SK-N-SH treated with all-trans-retinoic acid at 6 μM for 48 hours (cell line): ENCODE measurements around the gene AGTRAP.

ENCODE experiments used
- ARNTL ChIP-seq: fragments of 450-650 bp; formaldehyde crosslinking; IDR thresholded peaks from 2 replicates; pipeline ENCODE4 v1.5.0; 2020; ENCODE audit warnings: low read depth, mild to moderate bottlenecking, moderate library complexity, borderline replicate concordance
- ISL1 ChIP-seq: fragments of 250-450 bp; sonication (Bioruptor Pico); IDR thresholded peaks from 2 replicates; pipeline ENCODE4 v2.1.2; 2022; ENCODE audit warnings: mild to moderate bottlenecking, moderate library complexity
- OSR1 ChIP-seq: fragments of 250-450 bp; sonication (Bioruptor Pico); IDR thresholded peaks from 2 replicates; pipeline ENCODE4 v1.8.0; 2022; ENCODE audit warnings: moderate library complexity, mild to moderate bottlenecking, inconsistent platforms
- PPARA ChIP-seq: fragments of 250-450 bp; sonication (Bioruptor Pico); IDR thresholded peaks from 2 replicates; pipeline ENCODE4 v1.5.0; 2020; ENCODE audit warnings: mild to moderate bottlenecking, borderline replicate concordance
- TF ChIP-seq, protein P1 (sequence below): fragments of 250-450 bp; sonication (Bioruptor Pico); IDR thresholded peaks from 2 replicates; pipeline ENCODE4 v1.5.0; 2020; ENCODE audit warnings: mild to moderate bottlenecking, moderate library complexity
- TF ChIP-seq, protein P2 (sequence below): fragments of 250-450 bp; sonication (Bioruptor Pico); IDR thresholded peaks from 2 replicates; pipeline ENCODE4 v1.8.0; 2021; ENCODE audit warnings: low read depth, mild to moderate bottlenecking, moderate library complexity, borderline replicate concordance
- TF ChIP-seq, protein P3 (sequence below): fragments of 250-450 bp; sonication (Bioruptor Pico); IDR thresholded peaks from 2 replicates; pipeline ENCODE4 v1.8.0; 2020; ENCODE audit warnings: mild to moderate bottlenecking, moderate library complexity, borderline replicate concordance

DNA sequence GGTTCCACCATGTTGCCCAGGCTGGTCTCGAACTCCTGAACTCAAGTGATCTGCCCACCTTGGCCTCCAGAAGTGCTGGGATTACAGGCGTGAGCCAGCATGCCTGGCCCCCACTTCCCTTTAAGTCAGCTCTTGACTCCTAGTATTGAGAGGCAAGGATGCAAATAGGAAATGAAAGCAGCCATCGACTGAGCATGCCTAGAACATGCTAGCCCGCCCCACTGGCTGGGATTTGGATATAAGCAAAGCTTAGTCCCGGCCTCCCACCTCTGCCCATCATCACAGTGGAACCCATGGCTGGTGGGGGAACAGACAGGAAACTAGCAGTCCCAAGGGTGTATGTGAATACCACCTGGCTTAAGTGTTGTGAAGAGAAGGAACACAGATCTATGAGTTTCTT, 36.5 kb downstream of the AGTRAP start:
- TF ChIP-seq PPARA (CRISPR knock-in tag), result no peak
- TF ChIP-seq, protein P1, sequence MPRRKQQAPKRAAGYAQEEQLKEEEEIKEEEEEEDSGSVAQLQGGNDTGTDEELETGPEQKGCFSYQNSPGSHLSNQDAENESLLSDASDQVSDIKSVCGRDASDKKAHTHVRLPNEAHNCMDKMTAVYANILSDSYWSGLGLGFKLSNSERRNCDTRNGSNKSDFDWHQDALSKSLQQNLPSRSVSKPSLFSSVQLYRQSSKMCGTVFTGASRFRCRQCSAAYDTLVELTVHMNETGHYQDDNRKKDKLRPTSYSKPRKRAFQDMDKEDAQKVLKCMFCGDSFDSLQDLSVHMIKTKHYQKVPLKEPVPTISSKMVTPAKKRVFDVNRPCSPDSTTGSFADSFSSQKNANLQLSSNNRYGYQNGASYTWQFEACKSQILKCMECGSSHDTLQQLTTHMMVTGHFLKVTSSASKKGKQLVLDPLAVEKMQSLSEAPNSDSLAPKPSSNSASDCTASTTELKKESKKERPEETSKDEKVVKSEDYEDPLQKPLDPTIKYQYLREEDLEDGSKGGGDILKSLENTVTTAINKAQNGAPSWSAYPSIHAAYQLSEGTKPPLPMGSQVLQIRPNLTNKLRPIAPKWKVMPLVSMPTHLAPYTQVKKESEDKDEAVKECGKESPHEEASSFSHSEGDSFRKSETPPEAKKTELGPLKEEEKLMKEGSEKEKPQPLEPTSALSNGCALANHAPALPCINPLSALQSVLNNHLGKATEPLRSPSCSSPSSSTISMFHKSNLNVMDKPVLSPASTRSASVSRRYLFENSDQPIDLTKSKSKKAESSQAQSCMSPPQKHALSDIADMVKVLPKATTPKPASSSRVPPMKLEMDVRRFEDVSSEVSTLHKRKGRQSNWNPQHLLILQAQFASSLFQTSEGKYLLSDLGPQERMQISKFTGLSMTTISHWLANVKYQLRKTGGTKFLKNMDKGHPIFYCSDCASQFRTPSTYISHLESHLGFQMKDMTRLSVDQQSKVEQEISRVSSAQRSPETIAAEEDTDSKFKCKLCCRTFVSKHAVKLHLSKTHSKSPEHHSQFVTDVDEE (CRISPR knock-in tag), result no peak
- TF ChIP-seq, protein P2, sequence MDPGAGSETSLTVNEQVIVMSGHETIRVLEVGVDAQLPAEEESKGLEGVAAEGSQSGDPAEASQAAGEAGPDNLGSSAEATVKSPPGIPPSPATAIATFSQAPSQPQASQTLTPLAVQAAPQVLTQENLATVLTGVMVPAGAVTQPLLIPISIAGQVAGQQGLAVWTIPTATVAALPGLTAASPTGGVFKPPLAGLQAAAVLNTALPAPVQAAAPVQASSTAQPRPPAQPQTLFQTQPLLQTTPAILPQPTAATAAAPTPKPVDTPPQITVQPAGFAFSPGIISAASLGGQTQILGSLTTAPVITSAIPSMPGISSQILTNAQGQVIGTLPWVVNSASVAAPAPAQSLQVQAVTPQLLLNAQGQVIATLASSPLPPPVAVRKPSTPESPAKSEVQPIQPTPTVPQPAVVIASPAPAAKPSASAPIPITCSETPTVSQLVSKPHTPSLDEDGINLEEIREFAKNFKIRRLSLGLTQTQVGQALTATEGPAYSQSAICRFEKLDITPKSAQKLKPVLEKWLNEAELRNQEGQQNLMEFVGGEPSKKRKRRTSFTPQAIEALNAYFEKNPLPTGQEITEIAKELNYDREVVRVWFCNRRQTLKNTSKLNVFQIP (CRISPR knock-in tag), result no peak
- TF ChIP-seq OSR1, result no peak
- TF ChIP-seq, protein P3, sequence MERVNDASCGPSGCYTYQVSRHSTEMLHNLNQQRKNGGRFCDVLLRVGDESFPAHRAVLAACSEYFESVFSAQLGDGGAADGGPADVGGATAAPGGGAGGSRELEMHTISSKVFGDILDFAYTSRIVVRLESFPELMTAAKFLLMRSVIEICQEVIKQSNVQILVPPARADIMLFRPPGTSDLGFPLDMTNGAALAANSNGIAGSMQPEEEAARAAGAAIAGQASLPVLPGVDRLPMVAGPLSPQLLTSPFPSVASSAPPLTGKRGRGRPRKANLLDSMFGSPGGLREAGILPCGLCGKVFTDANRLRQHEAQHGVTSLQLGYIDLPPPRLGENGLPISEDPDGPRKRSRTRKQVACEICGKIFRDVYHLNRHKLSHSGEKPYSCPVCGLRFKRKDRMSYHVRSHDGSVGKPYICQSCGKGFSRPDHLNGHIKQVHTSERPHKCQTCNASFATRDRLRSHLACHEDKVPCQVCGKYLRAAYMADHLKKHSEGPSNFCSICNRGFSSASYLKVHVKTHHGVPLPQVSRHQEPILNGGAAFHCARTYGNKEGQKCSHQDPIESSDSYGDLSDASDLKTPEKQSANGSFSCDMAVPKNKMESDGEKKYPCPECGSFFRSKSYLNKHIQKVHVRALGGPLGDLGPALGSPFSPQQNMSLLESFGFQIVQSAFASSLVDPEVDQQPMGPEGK, result no peak
- no peak for TF ChIP-seq ARNTL
- no peak for TF ChIP-seq ISL1
